HG03520 (cell line): ENCODE results near the gene NCKAP5.

Experiments used
- ATAC-seq: cut with Tn5 transposase; IDR thresholded peaks from one replicate; pipeline ENCODE4 v1.9.1; 2021; ENCODE audit warnings: mild to moderate bottlenecking, moderate library complexity; ENCODE audit not compliant: unreplicated experiment

Gene NCKAP5

DNA sequence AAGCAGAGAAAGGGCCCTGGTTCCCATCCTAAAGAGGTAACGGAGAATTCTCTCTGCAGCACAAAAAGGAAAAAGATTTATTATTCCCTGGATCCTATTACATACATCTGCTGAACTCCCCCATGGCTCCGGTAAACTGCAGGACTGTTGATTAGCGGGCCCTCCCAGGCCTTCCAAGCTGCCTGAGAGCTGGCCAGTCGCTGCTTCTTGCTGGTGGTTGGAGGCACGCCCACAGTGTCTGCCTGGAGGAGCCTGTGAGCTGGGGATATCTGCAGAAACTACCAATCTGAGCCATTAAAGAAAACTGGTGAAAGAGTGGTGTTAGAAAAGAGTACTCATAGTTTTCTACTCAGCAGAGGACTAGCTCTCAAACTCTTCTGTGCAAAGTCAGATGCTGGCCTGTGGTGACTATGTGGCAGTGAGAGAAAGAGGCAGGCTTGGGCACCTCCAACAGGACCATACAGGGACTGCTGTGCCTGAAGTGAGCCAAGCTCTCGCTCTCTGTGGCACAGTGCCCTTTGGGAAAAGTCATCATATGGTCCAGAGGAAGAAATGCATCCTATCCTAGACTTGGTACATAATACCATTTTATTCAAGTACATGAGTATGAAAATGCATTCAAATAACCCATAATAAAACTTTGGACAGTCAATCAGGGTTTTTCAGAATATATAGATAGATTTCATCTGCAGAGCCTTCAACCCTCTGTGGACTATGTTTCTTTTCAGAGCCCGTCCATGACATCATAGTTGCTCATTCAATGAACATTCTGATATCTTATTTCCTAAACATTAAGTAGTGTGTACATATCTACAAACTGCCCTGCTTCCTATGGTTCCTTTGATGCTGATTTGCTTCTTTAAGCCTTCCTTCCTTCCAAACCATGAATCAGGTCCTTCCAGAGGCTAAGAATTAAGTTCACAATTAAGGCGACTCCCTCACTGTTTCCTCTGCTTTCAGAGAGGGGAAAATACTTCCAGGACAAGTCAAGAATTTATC, 656.2 kb downstream of the NCKAP5 start:
- ATAC-seq = no peak

GRCh38 chr2:132910432-132910831, 657.8 kb downstream of the NCKAP5 start:
- no peak for ATAC-seq

- ATAC-seq = no peak
Observed at GRCh38 chr2:132909427-132909826, 658.8 kb downstream of the NCKAP5 start.

GRCh38 chr2:132904142-132904842, 664.0 kb downstream of the NCKAP5 start:
- ATAC-seq = no peak

- ATAC-seq = no peak
Observed at GRCh38 chr2:132902626-132903025, 665.6 kb downstream of the NCKAP5 start.

GRCh38 chr2:132901661-132902060, 666.6 kb downstream of the NCKAP5 start:
- ATAC-seq = no peak

DNA sequence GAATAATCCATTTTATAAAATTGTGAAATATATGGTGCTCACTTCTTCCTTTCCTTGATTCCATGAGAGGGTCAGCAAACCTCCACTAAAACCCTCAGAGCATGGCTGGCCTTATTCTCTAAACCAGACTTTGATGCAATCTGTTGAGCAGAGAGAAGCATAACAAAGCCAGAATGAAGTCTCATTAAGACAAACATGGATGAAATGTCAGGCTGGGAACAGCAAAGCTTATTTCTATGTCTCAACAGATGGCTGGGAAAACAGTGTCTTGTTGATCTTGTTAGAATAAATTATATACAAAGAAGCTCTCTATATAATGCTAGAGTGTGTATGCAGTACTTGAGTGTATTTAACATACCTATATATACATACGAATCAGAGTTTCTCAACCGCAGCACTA, 671.2 kb downstream of the NCKAP5 start:
- no peak for ATAC-seq

DNA sequence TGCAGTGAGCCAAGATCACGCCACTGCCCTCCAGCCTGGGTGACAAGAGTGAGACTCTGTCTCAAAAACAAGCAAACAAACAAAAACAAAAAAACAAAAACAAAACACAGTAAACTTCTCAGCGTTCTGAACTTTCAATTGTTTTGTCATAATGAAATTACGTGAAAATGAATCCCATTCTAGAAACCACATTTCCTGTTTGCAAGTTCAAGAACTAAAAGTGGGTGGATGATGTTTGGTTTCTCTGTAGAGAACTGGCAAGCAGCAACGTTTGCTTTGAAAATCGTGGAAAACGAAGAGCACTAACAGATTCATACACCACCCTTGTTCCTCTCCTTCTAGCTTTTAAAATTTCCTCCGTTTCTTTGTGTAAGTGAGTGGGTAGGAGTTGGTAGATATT, 672.2 kb downstream of the NCKAP5 start:
- no peak for ATAC-seq

GRCh38 chr2:132891498-132891897, 676.8 kb downstream of the NCKAP5 start:
- ATAC-seq = no peak

DNA sequence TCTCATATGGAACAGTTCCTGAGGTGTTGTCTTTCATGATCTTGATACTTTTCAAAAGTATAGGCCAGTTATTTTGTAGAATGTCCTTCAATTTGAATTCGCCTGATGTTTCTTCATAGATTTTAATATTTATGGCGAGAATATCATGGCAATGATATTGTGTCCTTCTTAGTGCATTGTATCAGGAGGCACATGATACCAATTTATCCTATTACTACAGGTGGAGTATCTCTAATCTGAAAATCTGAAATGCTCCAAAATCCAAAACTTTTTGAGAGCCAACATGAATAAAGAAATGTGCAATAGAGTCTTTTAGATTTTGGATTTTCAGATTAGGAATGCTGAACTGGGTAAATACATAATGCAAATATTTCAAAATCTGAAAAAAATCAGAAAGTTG, 681.7 kb downstream of the NCKAP5 start:
- no peak for ATAC-seq

GRCh38 chr2:132884705-132885104, 683.6 kb downstream of the NCKAP5 start:
- no peak for ATAC-seq

- no peak for ATAC-seq
Observed at GRCh38 chr2:132884292-132884691, 684.0 kb downstream of the NCKAP5 start.

GRCh38 chr2:132883430-132883829, 684.8 kb downstream of the NCKAP5 start:
- no peak for ATAC-seq

GRCh38 chr2:132881546-132881945, 686.7 kb downstream of the NCKAP5 start:
- ATAC-seq = no peak

GRCh38 chr2:132877923-132878322, 690.3 kb downstream of the NCKAP5 start:
- no peak for ATAC-seq

DNA sequence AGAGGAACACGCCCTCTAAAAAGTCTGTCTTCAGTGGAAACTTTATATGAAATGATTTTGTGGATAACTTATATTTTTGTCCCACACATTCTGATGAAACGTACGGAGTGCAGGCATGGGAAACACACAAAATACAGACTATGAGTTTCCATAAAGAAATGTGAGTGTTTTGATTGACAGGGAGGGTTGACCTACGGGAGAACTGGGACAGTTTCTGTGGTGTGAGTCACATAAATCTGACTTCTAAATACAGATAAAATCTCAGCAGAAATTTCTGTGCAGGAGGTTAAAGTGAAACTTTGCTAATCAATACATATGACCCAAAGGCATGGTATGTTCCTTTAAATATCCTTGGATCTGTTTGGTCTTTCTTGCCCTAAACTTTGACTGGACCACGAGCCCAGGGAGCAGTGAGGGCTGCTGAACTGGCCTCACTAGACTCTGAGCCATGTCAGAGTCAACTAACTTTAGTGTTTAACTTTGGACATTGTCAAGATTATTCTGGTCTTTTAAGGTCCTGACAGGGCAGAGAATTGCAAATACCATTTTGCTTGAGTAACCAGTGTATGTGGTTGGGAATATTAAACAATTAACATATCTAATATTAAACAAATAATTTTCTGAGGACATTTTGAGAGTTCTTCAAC, 691.4 kb downstream of the NCKAP5 start:
- no peak for ATAC-seq

- no peak for ATAC-seq
Observed at GRCh38 chr2:132875193-132875592, 693.1 kb downstream of the NCKAP5 start.

- ATAC-seq = no peak
Observed at GRCh38 chr2:132873738-132874137, 694.5 kb downstream of the NCKAP5 start.

GRCh38 chr2:132871831-132872230, 696.4 kb downstream of the NCKAP5 start:
- no peak for ATAC-seq

DNA sequence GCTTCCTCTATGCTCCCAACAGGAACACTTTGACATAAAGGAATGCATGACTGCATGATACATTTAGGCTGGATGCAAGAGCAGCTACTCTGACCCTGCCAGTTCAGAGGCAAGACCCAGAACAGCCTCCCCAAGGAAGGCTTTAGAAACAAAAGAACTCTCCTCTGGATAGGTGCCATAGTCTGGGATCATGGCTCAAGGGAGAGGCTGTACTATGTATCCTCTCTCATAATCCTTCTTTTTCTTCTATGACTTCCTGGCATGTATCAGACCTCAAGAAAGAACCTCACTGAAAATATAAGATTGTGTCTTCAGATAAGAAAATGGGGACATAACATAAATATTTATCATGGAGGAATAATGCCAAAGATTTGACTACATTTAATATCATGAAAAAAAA, 704.3 kb downstream of the NCKAP5 start:
- no peak for ATAC-seq

- no peak for ATAC-seq
Observed at GRCh38 chr2:132860220-132860619, 708.0 kb downstream of the NCKAP5 start.
